Measurements from ENCODE around the gene RAD51B. TPM values are rescaled to one million over a fixed set of nuclear protein-coding genes. Genes with fewer than 3 reads are reported as not detected.

Gene RAD51B
- total RNA-seq, 1 experiment from 2014 or later: 10.8 TPM

- Histone ChIP-seq H3K79me2 (ENCODE audit: low read length) (no peaks in the 10 kb centered on the region), H3K9ac (ENCODE audit: low read length) (no peak overlapping the region), H3K36me3 (ENCODE audit: low read depth, low read length) (no peaks in the 10 kb centered on the region), H2AFZ (ENCODE audit: low read length) (no peak overlapping the region), H3K27ac (ENCODE audit: low read length) (no peak overlapping the region), H3K9me2 (replicated peaks; ENCODE audit: low read length) (no peaks in the 10 kb centered on the region), H3K27me3 (ENCODE audit: low read length) (no peaks in the 10 kb centered on the region), H3K4me3 (ENCODE audit: low read length) (no peak overlapping the region), H3F3A (ENCODE audit: low read length, unreplicated experiment) (no peaks in the 10 kb centered on the region), H3K4me2 (ENCODE audit: low read length) (no peak overlapping the region), H3K4me1 (ENCODE audit: insufficient read depth, low read length) (peaks cover 31% of the 10 kb centered on the region), H3K9me3 (ENCODE audit: low read length) (no peaks in the 10 kb centered on the region), H4K20me1 (ENCODE audit: low read length) (no peaks in the 10 kb centered on the region)
- intact Hi-C loops (cut with micrococcal nuclease): no loop called here
- CTCF ChIA-PET: no interaction called here
- POLR2A ChIA-PET (ENCODE audit: unreplicated experiment): interaction anchor here (0.7 kb wide), 1 partner anchor 43 kb away, joined by 3 read pairs; no protein-coding TSS in a partner anchor
- DNase-seq: no peak
- no TSS peak for BruUV-seq (replicated peaks)
- TF ChIP-seq EZH2 (IDR thresholded peaks at IDR 0.05; ENCODE audit: low read length, unreplicated experiment) (no peak), EZH2phosphoT487 (IDR thresholded peaks at IDR 0.05; ENCODE audit: borderline replicate concordance, low read length) (no peak), CTCF (conservative IDR thresholded peaks at IDR 0.05; ENCODE audit: low read depth, low read length) (no peak)
- ATAC-seq: no peak
Measured at GRCh38 chr14:68384335-68384734, 564.8 kb downstream of the RAD51B start.

- no peaks in the 10 kb centered on the region for H4K20me1 ChIP-seq (ENCODE audit: low read length)
- TF ChIP-seq EZH2 (IDR thresholded peaks at IDR 0.05; ENCODE audit: low read length, unreplicated experiment): no peak
- TF ChIP-seq CTCF (conservative IDR thresholded peaks at IDR 0.05; ENCODE audit: low read depth, low read length): no peak
- no peak for TF ChIP-seq EZH2phosphoT487 (IDR thresholded peaks at IDR 0.05; ENCODE audit: borderline replicate concordance, low read length)
- H3K9me3 ChIP-seq (ENCODE audit: low read length): no peaks in the 10 kb centered on the region
- no peak overlapping the region for H2AFZ ChIP-seq (ENCODE audit: low read length)
- H3F3A ChIP-seq (ENCODE audit: low read length, unreplicated experiment): no peaks in the 10 kb centered on the region
- H3K4me2 ChIP-seq (ENCODE audit: low read length): no peak overlapping the region
- intact Hi-C loops (cut with micrococcal nuclease): no loop called here
- POLR2A ChIA-PET (ENCODE audit: unreplicated experiment): interaction anchor here (0.7 kb wide), 1 partner anchor 42 kb away, joined by 3 read pairs; no protein-coding TSS in a partner anchor
- BruUV-seq (replicated peaks): no TSS peak
- no peaks in the 10 kb centered on the region for H3K9me2 ChIP-seq (replicated peaks; ENCODE audit: low read length)
- H3K27ac ChIP-seq (ENCODE audit: low read length): no peak overlapping the region
- ATAC-seq: no peak
- no peaks in the 10 kb centered on the region for H3K27me3 ChIP-seq (ENCODE audit: low read length)
- H3K4me1 ChIP-seq (ENCODE audit: insufficient read depth, low read length): peaks cover 28% of the 10 kb centered on the region
- no peak overlapping the region for H3K9ac ChIP-seq (ENCODE audit: low read length)
- no peaks in the 10 kb centered on the region for H3K36me3 ChIP-seq (ENCODE audit: low read depth, low read length)
- H3K79me2 ChIP-seq (ENCODE audit: low read length): no peaks in the 10 kb centered on the region
- no peak for DNase-seq
- CTCF ChIA-PET: no interaction called here
- no peak overlapping the region for H3K4me3 ChIP-seq (ENCODE audit: low read length)
Measured at GRCh38 chr14:68384881-68385280, 565.3 kb downstream of the RAD51B start.

- Histone ChIP-seq H3K9me3 (ENCODE audit: low read length) (no peaks in the 10 kb centered on the region), H3K27me3 (ENCODE audit: low read length) (no peaks in the 10 kb centered on the region), H3K9me2 (replicated peaks; ENCODE audit: low read length) (no peaks in the 10 kb centered on the region), H3K79me2 (ENCODE audit: low read length) (no peaks in the 10 kb centered on the region), H2AFZ (ENCODE audit: low read length) (no peak overlapping the region), H3K4me2 (ENCODE audit: low read length) (no peak overlapping the region), H3K4me1 (ENCODE audit: insufficient read depth, low read length) (peaks cover 12% of the 10 kb centered on the region), H4K20me1 (ENCODE audit: low read length) (no peaks in the 10 kb centered on the region), H3F3A (ENCODE audit: low read length, unreplicated experiment) (no peaks in the 10 kb centered on the region), H3K27ac (ENCODE audit: low read length) (no peak overlapping the region), H3K9ac (ENCODE audit: low read length) (no peak overlapping the region), H3K4me3 (ENCODE audit: low read length) (no peak overlapping the region), H3K36me3 (ENCODE audit: low read depth, low read length) (no peaks in the 10 kb centered on the region)
- DNase-seq (no peak), ATAC-seq (no peak)
- ChIA-PET POLR2A (ENCODE audit: unreplicated experiment) (no interaction called here), CTCF (no interaction called here)
- intact Hi-C loops (cut with micrococcal nuclease): no loop called here
- no TSS peak for BruUV-seq (replicated peaks)
- TF ChIP-seq CTCF (conservative IDR thresholded peaks at IDR 0.05; ENCODE audit: low read depth, low read length): no peak
- no peak for TF ChIP-seq EZH2phosphoT487 (IDR thresholded peaks at IDR 0.05; ENCODE audit: borderline replicate concordance, low read length)
- TF ChIP-seq EZH2 (IDR thresholded peaks at IDR 0.05; ENCODE audit: low read length, unreplicated experiment): no peak
Measured at GRCh38 chr14:68386446-68386845, 566.9 kb downstream of the RAD51B start.

All from PC-3 (cell line).